Activated CD4-positive, alpha-beta memory T cell treated with anti-CD3 and anti-CD28 coated beads for 36 hours (primary cell): ENCODE data around the gene FBXO4. TPM values are rescaled to one million over a fixed set of nuclear protein-coding genes. Genes with fewer than 3 reads are reported as not detected.
A peak's percentile ranks its signal among the peaks of the same experiment; 100 is the strongest.

Experiments used
- CTCF ChIA-PET: fragments of 350-600 bp; sonication (Branson Sonifier 250); formaldehyde crosslinking; loops from one replicate; lab custom pipeline; 2021; ENCODE audit warnings: antibody characterized with exemption, inconsistent platforms; lab: Charles Lee
- POLR2A ChIA-PET: fragments of 350-600 bp; sonication (Branson Sonifier 250); formaldehyde crosslinking; loops from one replicate; lab custom pipeline; 2021; ENCODE audit warnings: antibody characterized with exemption; lab: Charles Lee
- DNase-seq: peaks from one replicate; pipeline ENCODE4 v3.0.0-alpha.2; 2020
- H3K27ac Mint-ChIP-seq: one replicate; pipeline ENCODE4 v1.8.0; 2021; ENCODE audit warnings: mixed read lengths
- H3K27me3 Mint-ChIP-seq: one replicate; pipeline ENCODE4 v1.8.0; 2021; ENCODE audit warnings: mixed read lengths
- H3K36me3 Mint-ChIP-seq: one replicate; pipeline ENCODE4 v1.8.0; 2021; ENCODE audit warnings: mixed read lengths
- H3K4me1 Mint-ChIP-seq: one replicate; pipeline ENCODE4 v1.8.0; 2021; ENCODE audit warnings: low read depth, mixed read lengths
- H3K4me3 Mint-ChIP-seq: one replicate; pipeline ENCODE4 v1.8.0; 2021; ENCODE audit warnings: mild to moderate bottlenecking, mixed read lengths
- H3K9me3 Mint-ChIP-seq: one replicate; pipeline ENCODE4 v1.8.0; 2021; ENCODE audit warnings: mixed read lengths
- intact Hi-C: fragments of 100-400 bp; cut with micrococcal nuclease; formaldehyde crosslinking; loops from one replicate; pipeline ENCODE4 v1.15.1; 2023
- total RNA-seq, 2 experiments: library from RNA; stranded (reverse); gene quantifications; one replicate each; pipeline ENCODE4 v1.2.3, GENCODE V29; 2021

The FBXO4 gene
- total RNA-seq, 2 experiments from 2014 or later, result 20.4 to 21.7 TPM

DNA sequence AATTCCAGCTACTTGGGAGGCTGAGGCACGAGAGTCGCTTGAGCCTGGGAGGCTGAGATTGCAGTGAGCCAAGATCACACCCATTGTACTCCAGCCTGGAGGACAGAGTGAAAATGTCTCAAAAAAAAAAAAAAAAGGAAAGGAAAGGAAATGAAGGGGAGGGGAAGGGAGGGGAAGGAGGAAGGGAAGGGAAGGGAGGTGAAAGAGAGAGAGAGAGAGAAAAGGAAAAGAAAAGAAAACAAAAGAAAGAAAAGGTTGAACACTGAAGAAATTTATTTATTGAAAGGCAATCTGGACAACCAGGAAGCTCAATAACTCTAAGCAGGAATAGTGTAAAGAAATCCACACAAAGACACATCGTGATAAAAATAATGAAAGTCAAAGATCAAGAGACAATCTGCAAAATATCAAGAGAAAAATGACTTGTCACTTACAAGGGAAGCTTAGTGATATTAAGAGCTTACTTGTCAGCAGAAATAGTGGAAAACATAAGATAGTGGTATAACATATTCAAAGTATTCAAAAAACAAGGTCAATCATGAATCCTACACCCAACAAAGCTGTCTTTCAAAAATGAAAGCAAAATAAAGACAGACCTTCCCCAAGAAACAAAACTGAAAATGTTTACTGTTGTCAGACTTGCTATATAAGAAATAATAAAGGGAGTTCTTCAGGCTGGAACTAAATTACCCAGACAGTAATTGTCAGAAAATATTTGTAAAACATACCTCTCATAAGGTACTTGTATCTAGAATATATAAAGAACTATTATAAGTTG is 31.8 kb upstream of the FBXO4 start:
- Mint-ChIP-seq H3K4me1 (peaks cover 17% of the 10 kb centered on the region), H3K27me3 (peaks cover 16% of the 10 kb centered on the region), H3K27ac (no peak overlapping the region), H3K9me3 (no peaks in the 10 kb centered on the region), H3K4me3 (peak overlapping the region; percentile 48), H3K36me3 (no peaks in the 10 kb centered on the region)
- CTCF ChIA-PET, result interaction anchor here (0.9 to 2.5 kb wide), 3 partner anchors 11 to 37 kb away, joined by 4 to 11 read pairs (median 4); partner anchors contain the start of gene RIMOC1
- DNase-seq, result no peak
- POLR2A ChIA-PET, result interaction anchor here (2.0 kb wide), 1 partner anchor 11 kb away, joined by 7 read pairs; the partner anchor contains the start of gene RIMOC1
- intact Hi-C loops, result no loop called here

DNA sequence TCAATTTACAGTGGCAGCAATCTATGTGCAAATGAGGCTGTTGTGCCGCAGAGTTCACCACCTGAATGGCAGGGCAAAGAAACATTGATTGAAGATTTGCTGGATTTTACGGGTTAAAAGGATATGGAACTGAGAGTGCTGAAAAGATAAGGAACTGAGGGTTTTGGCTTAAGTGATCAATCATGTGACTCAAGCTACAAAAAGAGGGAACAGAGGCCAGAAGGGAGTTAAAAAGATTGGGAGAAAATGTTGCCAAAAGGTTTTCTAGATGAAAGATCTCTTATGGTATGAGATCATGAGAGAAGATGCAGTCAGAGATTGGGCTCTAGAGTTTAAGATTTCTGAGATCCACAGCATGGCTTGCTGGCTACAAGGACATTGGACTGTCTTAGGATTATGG is 28.9 kb upstream of the FBXO4 start:
- ChIA-PET POLR2A (no interaction called here), CTCF (no interaction called here)
- Mint-ChIP-seq H3K9me3 (no peaks in the 10 kb centered on the region), H3K4me3 (no peak overlapping the region), H3K27ac (no peak overlapping the region), H3K36me3 (no peaks in the 10 kb centered on the region), H3K4me1 (peaks cover 13% of the 10 kb centered on the region), H3K27me3 (peaks cover 14% of the 10 kb centered on the region)
- DNase-seq, result no peak
- intact Hi-C loops, result no loop called here

DNA sequence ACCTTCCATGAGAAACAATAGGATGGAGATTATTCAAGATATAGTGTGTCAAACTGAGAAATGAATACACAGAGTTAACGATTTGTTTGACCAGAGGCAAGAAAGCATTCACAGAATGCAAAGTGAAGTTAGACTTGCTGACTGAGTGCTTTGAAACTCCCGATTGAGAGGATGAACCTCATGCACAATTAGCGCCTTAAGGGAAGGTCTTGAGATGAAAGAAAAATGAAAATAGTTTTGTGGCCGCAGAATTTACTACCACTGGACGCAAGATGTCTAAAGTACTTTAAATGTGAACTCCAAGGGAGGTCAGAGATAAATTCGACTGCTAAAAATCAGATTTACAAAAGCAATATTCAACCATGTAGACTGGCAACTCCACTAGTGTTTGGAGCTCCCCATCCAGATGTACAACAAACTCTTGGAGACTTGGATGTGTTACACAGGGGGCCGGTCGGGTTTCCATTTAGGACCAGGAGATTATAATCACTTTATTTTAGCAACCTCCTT is 21.6 kb upstream of the FBXO4 start:
- POLR2A ChIA-PET, result interaction anchor here (0.7 to 2.3 kb wide), 11 partner anchors 9 to 72 kb away, joined by 3 to 23 read pairs (median 4); partner anchors contain the start of genes FBXO4 and OXCT1
- Mint-ChIP-seq H3K27me3 (peaks cover 2% of the 10 kb centered on the region), H3K4me1 (peaks cover 35% of the 10 kb centered on the region), H3K27ac (peak overlapping the region; percentile 93), H3K9me3 (no peaks in the 10 kb centered on the region), H3K4me3 (peak overlapping the region; percentile 91), H3K36me3 (peaks cover 22% of the 10 kb centered on the region)
- intact Hi-C loops, result loop anchor here (5.0 to 10.0 kb wide), 2 partner anchors 1114 to 1221 kb away; partner anchors contain the start of gene ZNF131
- DNase-seq, result no peak
- CTCF ChIA-PET, result interaction anchor here (1.0 to 2.3 kb wide), 7 partner anchors 10 to 154 kb away, joined by 3 to 13 read pairs (median 4); partner anchors contain the start of genes FBXO4 and OXCT1

DNA sequence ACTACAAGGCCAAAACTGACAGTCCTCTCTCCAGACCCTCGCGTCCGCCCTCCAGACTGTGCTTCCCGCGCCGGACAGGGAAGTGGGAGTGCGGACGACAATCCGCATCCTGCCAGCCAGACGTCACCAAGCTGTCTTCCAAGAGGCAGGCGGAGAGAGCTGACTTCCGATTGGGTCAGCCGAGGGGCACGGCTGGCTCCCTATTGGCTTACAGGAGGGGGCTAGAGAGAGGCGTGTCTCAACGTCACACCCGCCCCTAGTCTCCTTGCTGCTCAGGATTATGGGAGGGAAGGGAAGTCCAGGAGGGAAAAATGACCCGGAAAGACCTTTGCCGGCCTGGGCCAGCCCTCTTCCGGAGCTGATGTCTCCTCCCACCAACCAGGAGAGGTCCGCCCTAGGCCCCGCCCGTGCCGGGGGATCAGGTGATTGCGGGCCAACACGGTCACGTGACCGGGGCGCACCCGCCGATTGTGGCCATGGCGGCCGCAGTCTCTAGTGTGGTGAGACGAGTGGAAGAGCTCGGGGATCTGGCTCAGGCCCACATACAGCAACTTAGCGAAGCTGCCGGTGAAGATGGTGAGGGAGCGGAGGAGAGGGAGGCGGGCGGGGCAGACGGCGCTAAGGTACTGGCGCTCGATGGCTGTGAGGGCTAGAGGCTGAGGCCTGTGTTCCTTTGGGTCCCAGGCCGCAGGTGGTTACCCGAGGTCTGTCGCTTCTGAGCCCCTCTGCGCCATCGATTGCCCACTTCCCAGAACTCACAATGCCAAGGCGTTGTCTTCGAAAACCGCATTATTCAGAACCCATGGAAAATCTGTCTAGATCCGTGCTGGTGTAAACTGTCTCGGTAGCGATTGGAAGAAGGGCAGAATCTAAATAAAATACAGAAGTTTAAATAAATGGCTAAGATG is 20.9 kb upstream of the FBXO4 start, which contains the start of gene RIMOC1:
Gene RIMOC1, plus strand, starts transcription at position 453 of the 908 bp plus-strand sequence. Its CDS starts 24 bp downstream, at position 477.
- Mint-ChIP-seq H3K36me3 (peaks cover 25% of the 10 kb centered on the region), H3K27ac (peak within 1 kb of the TSS; percentile 93), H3K27me3 (peaks cover 2% of the 10 kb centered on the region), H3K9me3 (no peaks in the 10 kb centered on the region), H3K4me1 (peaks cover 37% of the 10 kb centered on the region), H3K4me3 (peak within 1 kb of the TSS; percentile 91)
- intact Hi-C loops, result loop anchor here (1.0 to 10.0 kb wide), 6 partner anchors 21 to 1221 kb away; partner anchors contain the start of genes FBXO4, OXCT1, RPL37 and ZNF131
- ChIA-PET CTCF (interaction anchor here (0.6 to 2.3 kb wide), 9 partner anchors 11 to 154 kb away, joined by 3 to 13 read pairs (median 4); partner anchors contain the start of genes FBXO4 and OXCT1), POLR2A (interaction anchor here (0.6 to 2.3 kb wide), 12 partner anchors 9 to 1138 kb away, joined by 3 to 23 read pairs (median 4); partner anchors contain the start of genes FBXO4 and OXCT1)
- DNase-seq, result peak; percentile 99

DNA sequence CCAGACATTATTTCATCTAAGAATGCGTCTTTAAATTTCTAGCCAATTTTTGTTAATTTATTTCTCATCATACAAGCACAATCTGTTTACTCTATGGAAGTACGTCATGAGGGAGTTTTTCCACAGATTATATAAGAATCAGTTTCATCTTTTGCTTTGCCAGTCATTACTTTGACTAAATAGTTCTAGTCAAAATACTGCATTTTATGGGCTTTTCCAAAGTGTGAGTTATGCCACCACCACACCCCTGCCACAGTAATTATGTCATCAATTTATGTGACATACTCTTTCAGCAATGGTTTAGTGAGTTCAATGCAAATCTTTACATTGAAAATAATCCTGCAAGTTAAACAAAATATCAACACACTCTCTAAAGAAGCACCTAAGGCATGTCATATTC is 18.9 kb upstream of the FBXO4 start:
- Mint-ChIP-seq H3K4me3 (no peak overlapping the region), H3K9me3 (no peaks in the 10 kb centered on the region), H3K36me3 (peaks cover 36% of the 10 kb centered on the region), H3K4me1 (peaks cover 40% of the 10 kb centered on the region), H3K27me3 (peaks cover 2% of the 10 kb centered on the region), H3K27ac (no peak overlapping the region)
- ChIA-PET CTCF (no interaction called here), POLR2A (no interaction called here)
- intact Hi-C loops, result loop anchor here (10.0 kb wide), 1 partner anchor 1219 kb away; the partner anchor contains the start of gene ZNF131
- no peak for DNase-seq

DNA sequence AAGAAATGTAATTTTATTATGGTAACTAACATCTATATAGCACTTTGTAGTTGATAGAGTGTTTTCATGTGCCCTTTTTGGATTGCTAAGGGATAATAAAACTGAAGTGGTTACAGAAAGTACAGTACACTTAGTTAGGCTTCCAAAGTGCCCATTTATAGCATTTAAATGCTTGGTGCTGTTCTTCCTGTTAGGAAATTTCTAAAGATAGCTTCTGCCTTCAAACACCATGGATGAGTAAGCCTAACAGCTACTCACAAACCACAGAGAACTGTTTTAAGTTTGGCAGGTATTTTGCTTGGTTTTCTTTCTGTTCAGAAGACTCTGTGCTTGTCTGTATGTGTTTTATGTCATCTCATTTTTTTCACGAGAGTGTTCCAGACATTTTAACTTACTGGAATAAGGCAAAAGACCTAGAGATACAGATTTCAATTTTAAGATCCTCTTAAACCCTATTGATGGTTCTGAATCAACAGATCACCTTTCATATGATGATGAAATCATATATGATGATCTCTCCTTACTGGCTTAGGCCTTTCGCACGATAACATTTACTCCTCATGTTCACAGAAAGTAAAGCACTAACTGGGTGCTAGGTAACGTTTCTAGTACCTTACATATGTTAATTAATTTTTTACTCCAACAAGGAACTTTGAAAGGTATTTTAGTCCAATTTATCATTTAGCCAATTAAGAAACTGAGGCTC is 16.6 kb upstream of the FBXO4 start:
- no peaks in the 10 kb centered on the region for H3K9me3 Mint-ChIP-seq
- intact Hi-C loops, result loop anchor here (10.0 kb wide), 1 partner anchor 1216 kb away; the partner anchor contains the start of gene ZNF131
- peaks cover 2% of the 10 kb centered on the region for H3K27me3 Mint-ChIP-seq
- peaks cover 54% of the 10 kb centered on the region for H3K36me3 Mint-ChIP-seq
- CTCF ChIA-PET, result no interaction called here
- H3K27ac Mint-ChIP-seq, result peak overlapping the region; percentile 60
- no peak for DNase-seq
- POLR2A ChIA-PET, result no interaction called here
- no peak overlapping the region for H3K4me3 Mint-ChIP-seq
- H3K4me1 Mint-ChIP-seq, result peaks cover 43% of the 10 kb centered on the region

DNA sequence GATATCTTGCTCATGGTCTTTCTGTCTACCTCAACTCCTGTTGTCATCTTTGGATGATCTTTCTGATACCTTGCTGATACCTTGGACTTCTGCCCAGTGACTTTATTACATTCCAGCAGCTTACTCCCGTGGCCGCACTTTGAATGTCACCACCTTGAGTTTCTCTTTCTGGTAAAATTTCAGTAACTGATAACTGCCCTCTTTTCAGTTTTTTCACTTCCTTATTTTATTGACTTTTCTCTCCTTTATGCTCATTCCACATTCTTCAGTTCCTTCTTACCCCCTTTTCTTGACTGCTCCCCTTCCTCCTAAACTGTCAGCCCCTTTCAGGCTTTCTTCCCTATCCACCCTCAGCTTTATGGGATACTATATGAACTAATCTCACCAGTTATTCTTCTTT is 7.0 kb upstream of the FBXO4 start:
- Mint-ChIP-seq H3K36me3 (peaks cover 36% of the 10 kb centered on the region), H3K9me3 (no peaks in the 10 kb centered on the region), H3K27ac (no peak overlapping the region), H3K27me3 (no peaks in the 10 kb centered on the region), H3K4me1 (peaks cover 20% of the 10 kb centered on the region), H3K4me3 (no peak overlapping the region)
- POLR2A ChIA-PET, result no interaction called here
- DNase-seq, result no peak
- intact Hi-C loops, result no loop called here
- CTCF ChIA-PET, result interaction anchor here (1.1 kb wide), 1 partner anchor 62 kb away, joined by 3 read pairs; no protein-coding TSS in a partner anchor

DNA sequence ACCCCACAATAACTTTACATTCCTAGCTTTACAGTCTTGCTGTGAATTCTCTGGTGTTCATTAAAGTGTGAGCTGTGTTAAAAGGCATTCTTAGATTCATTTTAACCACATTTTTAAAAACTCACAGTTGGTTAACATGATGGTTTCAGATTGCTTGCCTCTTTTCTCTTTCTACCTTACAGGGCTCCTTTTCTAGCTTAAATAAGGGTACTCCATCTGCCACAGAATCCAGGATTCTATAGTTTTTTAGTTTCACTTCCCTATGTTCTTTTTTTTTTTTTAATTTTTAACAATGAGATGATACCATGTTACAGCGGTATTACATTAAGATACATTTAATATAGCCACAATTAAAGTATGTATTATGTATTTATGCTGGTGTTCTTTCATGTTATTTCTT is 3.9 kb upstream of the FBXO4 start:
- Mint-ChIP-seq H3K4me1 (peaks cover 16% of the 10 kb centered on the region), H3K9me3 (no peaks in the 10 kb centered on the region), H3K27ac (no peak overlapping the region), H3K4me3 (no peak overlapping the region), H3K27me3 (no peaks in the 10 kb centered on the region), H3K36me3 (peaks cover 20% of the 10 kb centered on the region)
- POLR2A ChIA-PET, result interaction anchor here (0.5 kb wide), 1 partner anchor 52 kb away, joined by 3 read pairs; no protein-coding TSS in a partner anchor
- intact Hi-C loops, result no loop called here
- CTCF ChIA-PET, result interaction anchor here (4.0 kb wide), 1 partner anchor 65 kb away, joined by 24 read pairs; no protein-coding TSS in a partner anchor
- no peak for DNase-seq

DNA sequence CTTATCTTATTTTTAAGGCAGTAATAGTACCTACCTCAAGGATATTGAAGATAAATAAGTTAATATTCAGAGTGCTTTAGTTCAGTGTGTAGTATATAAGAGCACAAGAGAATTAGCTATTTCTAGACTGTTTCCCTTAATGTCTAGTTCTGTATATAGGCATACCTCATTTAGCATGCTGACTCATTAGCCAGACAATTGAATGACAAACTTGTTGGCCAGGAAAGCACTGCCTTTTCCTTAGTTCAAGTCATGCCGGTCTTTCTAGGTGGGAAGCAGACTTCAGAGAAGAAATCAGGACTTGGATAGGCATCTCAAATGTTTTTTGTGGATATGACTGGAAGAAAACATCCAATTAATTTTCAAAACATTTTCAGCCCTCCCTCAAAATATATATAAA is 3.2 kb upstream of the FBXO4 start:
- POLR2A ChIA-PET, result no interaction called here
- peaks cover 20% of the 10 kb centered on the region for H3K36me3 Mint-ChIP-seq
- intact Hi-C loops, result no loop called here
- no peaks in the 10 kb centered on the region for H3K27me3 Mint-ChIP-seq
- H3K27ac Mint-ChIP-seq, result no peak overlapping the region
- no peak overlapping the region for H3K4me3 Mint-ChIP-seq
- CTCF ChIA-PET, result interaction anchor here (4.0 kb wide), 1 partner anchor 66 kb away, joined by 24 read pairs; no protein-coding TSS in a partner anchor
- H3K4me1 Mint-ChIP-seq, result peaks cover 22% of the 10 kb centered on the region
- no peak for DNase-seq
- no peaks in the 10 kb centered on the region for H3K9me3 Mint-ChIP-seq

DNA sequence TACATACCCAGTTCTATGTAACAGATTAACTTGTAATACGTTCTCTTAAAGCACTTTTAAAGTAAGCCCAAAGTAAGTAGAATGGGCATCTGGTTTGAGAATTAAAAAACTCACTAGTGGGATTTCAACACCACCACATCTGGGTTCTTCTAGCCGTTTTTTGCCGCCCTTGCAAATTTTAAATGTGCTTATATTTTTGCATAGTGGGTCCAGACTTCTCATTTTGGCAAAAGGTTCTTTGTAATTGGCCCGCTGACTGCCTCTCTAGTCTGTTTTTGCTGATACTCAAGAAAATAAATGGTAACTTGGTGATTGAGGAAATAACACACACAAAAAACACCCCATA is 582 bp upstream of the FBXO4 start:
- intact Hi-C loops, result no loop called here
- POLR2A ChIA-PET, result interaction anchor here (0.5 to 2.5 kb wide), 7 partner anchors 12 to 1407 kb away, joined by 3 to 19 read pairs (median 5); partner anchors contain the start of genes OXCT1 and RIMOC1
- no peaks in the 10 kb centered on the region for H3K27me3 Mint-ChIP-seq
- H3K36me3 Mint-ChIP-seq, result peaks cover 3% of the 10 kb centered on the region
- H3K4me3 Mint-ChIP-seq, result peak overlapping the region; percentile 90
- CTCF ChIA-PET, result interaction anchor here (0.8 to 1.7 kb wide), 9 partner anchors 8 to 71 kb away, joined by 3 to 13 read pairs (median 4); partner anchors contain the start of gene RIMOC1
- no peak for DNase-seq
- H3K4me1 Mint-ChIP-seq, result peaks cover 23% of the 10 kb centered on the region
- no peaks in the 10 kb centered on the region for H3K9me3 Mint-ChIP-seq
- H3K27ac Mint-ChIP-seq, result peak overlapping the region; percentile 92
